Measurements from ENCODE around the gene HTR3C. TPM values are rescaled to one million over a fixed set of nuclear protein-coding genes. Genes with fewer than 3 reads are reported as not detected.
"Not testable (repeated sequence)": the region's sequence is repeated elsewhere in the genome, so short reads cannot be mapped to it uniquely, and the experiment has no call there.

Gene HTR3C
- total RNA-seq, 3 donors from 2014 or later = not detected

- no peak for TF ChIP-seq CTCF (IDR thresholded peaks at IDR 0.05)
- no peak for TF ChIP-seq POLR2A (IDR thresholded peaks at IDR 0.05)
- no peak for TF ChIP-seq POLR2AphosphoS5 (IDR thresholded peaks at IDR 0.05)
- Histone ChIP-seq H3K36me3 (no peaks in the 10 kb centered on the region), H3K27me3 (no peaks in the 10 kb centered on the region), H3K4me1 (no peaks in the 10 kb centered on the region), H3K9me3 (no peaks in the 10 kb centered on the region), H3K4me3 (no peak overlapping the region), H3K27ac (no peak overlapping the region)
- intact Hi-C loops (cut with DNase I; ENCODE audit: low total_unique reads) = no loop called here
- no peak for DNase-seq (ENCODE audit: low spot score in 2 of 2)
Observed at GRCh38 chr3:184062637-184063036, 9.8 kb downstream of the HTR3C start.

- Histone ChIP-seq H3K4me1 (no peaks in the 10 kb centered on the region), H3K27ac (no peak overlapping the region), H3K27me3 (no peaks in the 10 kb centered on the region), H3K4me3 (no peak overlapping the region), H3K9me3 (no peaks in the 10 kb centered on the region), H3K36me3 (no peaks in the 10 kb centered on the region)
- DNase-seq (ENCODE audit: low spot score in 2 of 2) = no peak
- no peak for TF ChIP-seq POLR2A (IDR thresholded peaks at IDR 0.05)
- no peak for TF ChIP-seq CTCF (IDR thresholded peaks at IDR 0.05)
- no peak for TF ChIP-seq POLR2AphosphoS5 (IDR thresholded peaks at IDR 0.05)
- intact Hi-C loops (cut with DNase I; ENCODE audit: low total_unique reads) = no loop called here
Observed at GRCh38 chr3:184066211-184066610, 13.4 kb downstream of the HTR3C start.

GRCh38 chr3:184067573-184068055 is 14.8 kb downstream of the HTR3C start:
- H3K27me3 ChIP-seq = no peaks in the 10 kb centered on the region
- H3K4me1 ChIP-seq = no peaks in the 10 kb centered on the region
- DNase-seq (ENCODE audit: low spot score in 2 of 2) = no peak
- H3K36me3 ChIP-seq = no peaks in the 10 kb centered on the region
- no peak for TF ChIP-seq POLR2AphosphoS5 (IDR thresholded peaks at IDR 0.05)
- TF ChIP-seq POLR2A (IDR thresholded peaks at IDR 0.05) = no peak
- no peak for TF ChIP-seq CTCF (IDR thresholded peaks at IDR 0.05)
- intact Hi-C loops (cut with DNase I; ENCODE audit: low total_unique reads) = no loop called here
- H3K9me3 ChIP-seq = no peaks in the 10 kb centered on the region
- H3K27ac ChIP-seq = no peak overlapping the region
- H3K4me3 ChIP-seq = no peak overlapping the region

GRCh38 chr3:184068344-184068743 is 15.5 kb downstream of the HTR3C start:
- Histone ChIP-seq H3K9me3 (no peaks in the 10 kb centered on the region), H3K27me3 (no peaks in the 10 kb centered on the region), H3K4me3 (no peak overlapping the region), H3K27ac (no peak overlapping the region), H3K4me1 (no peaks in the 10 kb centered on the region), H3K36me3 (no peaks in the 10 kb centered on the region)
- intact Hi-C loops (cut with DNase I; ENCODE audit: low total_unique reads) = no loop called here
- DNase-seq (ENCODE audit: low spot score in 2 of 2) = no peak
- TF ChIP-seq POLR2AphosphoS5 (IDR thresholded peaks at IDR 0.05) = no peak
- TF ChIP-seq POLR2A (IDR thresholded peaks at IDR 0.05) = no peak
- no peak for TF ChIP-seq CTCF (IDR thresholded peaks at IDR 0.05)

- intact Hi-C loops (cut with DNase I; ENCODE audit: low total_unique reads); H3K27me3 ChIP-seq; H3K36me3 ChIP-seq; DNase-seq (ENCODE audit: low spot score in 2 of 2); H3K27ac ChIP-seq; H3K4me3 ChIP-seq; H3K9me3 ChIP-seq; H3K4me1 ChIP-seq: not testable (repeated sequence)
Observed at GRCh38 chr3:184071142-184071541, 18.3 kb downstream of the HTR3C start.

- Histone ChIP-seq H3K36me3 (no peaks in the 10 kb centered on the region), H3K4me3 (no peak overlapping the region), H3K27me3 (no peaks in the 10 kb centered on the region), H3K27ac (no peak overlapping the region), H3K9me3 (no peaks in the 10 kb centered on the region), H3K4me1 (no peaks in the 10 kb centered on the region)
- DNase-seq (ENCODE audit: low spot score in 2 of 2) = no peak
- intact Hi-C loops (cut with DNase I; ENCODE audit: low total_unique reads) = no loop called here
- no peak for TF ChIP-seq POLR2A (IDR thresholded peaks at IDR 0.05)
- TF ChIP-seq CTCF (IDR thresholded peaks at IDR 0.05) = no peak
- TF ChIP-seq POLR2AphosphoS5 (IDR thresholded peaks at IDR 0.05) = no peak
Observed at GRCh38 chr3:184073621-184074020, 20.8 kb downstream of the HTR3C start.
